Measurements from ENCODE around the gene EIF3J.
A peak's percentile ranks its signal among the peaks of the same experiment; 100 is the strongest.
"Not testable (repeated sequence)": the region's sequence is repeated elsewhere in the genome, so short reads cannot be mapped to it uniquely, and the experiment has no call there.

Gene EIF3J, protein sequence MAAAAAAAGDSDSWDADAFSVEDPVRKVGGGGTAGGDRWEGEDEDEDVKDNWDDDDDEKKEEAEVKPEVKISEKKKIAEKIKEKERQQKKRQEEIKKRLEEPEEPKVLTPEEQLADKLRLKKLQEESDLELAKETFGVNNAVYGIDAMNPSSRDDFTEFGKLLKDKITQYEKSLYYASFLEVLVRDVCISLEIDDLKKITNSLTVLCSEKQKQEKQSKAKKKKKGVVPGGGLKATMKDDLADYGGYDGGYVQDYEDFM

DNA sequence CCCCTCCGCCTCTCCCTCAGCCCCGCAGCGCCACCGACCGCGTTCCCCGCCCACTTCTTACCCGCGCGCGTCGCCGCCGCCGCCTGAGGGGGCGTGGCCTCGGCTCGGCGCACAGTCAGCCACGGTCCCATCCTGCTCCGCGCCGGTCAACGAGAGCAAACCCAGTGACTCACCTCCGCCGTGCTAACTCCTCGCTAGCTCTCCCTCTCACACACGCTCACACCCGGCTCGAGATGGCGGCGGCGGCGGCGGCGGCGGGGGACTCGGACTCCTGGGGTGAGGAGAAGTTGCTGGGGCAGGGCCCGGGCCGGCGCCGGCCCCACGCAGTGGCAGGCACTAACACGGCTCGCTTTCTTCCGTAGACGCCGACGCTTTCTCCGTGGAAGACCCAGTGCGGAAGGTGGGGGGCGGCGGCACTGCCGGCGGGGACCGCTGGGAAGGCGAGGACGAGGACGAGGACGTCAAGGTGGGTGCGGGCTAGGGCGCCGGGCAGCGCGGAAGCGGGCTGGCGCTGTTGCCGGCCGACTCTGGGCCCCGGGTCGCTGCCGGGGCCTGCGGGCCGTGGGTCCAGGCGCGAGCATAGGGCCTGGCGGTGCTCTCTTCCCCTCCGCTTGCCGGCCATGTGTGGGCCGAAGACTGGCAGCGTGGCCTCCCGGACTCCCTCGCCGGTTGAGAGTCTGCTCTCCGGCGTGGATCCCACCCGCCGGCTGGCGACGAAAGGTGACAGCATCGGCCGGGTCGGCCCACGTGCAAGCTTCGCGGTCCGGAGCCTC, at the start of gene EIF3J:
Gene EIF3J, plus strand, starts transcription at position 186 of the 773 bp plus-strand sequence. Its CDS starts 48 bp downstream, at position 234.
- DNase-seq (ENCODE audit: low read depth), result peak; percentile 24

- no peak for DNase-seq (ENCODE audit: low read depth)
These were observed 47.5 kb upstream of the EIF3J start for GRCh38 chr15:44489464-44489863.

- no peak for DNase-seq (ENCODE audit: low read depth)
These were observed 46.3 kb upstream of the EIF3J start for GRCh38 chr15:44490622-44491021.

GRCh38 chr15:44492040-44492439, 44.9 kb upstream of the EIF3J start:
- DNase-seq (ENCODE audit: low read depth), result no peak

GRCh38 chr15:44492672-44493071, 44.3 kb upstream of the EIF3J start:
- no peak for DNase-seq (ENCODE audit: low read depth)

DNA sequence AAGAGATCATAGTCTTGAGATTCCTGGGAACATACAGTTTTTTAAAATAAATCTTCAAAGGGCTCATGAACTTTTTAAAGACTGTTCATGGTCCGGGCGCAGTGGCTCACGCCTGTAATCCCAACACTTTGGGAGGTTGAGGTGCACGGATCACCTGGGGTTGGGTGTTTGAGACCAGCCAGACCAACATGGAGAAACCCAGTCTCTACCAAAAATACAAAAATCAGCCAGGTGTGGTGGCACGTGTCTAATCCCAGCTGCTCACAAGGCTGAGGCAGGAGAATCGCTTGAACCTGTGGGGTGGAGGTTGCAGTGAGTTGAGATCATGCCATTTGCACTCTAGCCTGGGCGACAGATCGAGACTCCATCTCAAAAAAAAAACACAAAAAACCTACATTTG, 41.4 kb upstream of the EIF3J start:
- no peak for DNase-seq (ENCODE audit: low read depth)

GRCh38 chr15:44500555-44500954, 36.4 kb upstream of the EIF3J start:
- no peak for DNase-seq (ENCODE audit: low read depth)

DNA sequence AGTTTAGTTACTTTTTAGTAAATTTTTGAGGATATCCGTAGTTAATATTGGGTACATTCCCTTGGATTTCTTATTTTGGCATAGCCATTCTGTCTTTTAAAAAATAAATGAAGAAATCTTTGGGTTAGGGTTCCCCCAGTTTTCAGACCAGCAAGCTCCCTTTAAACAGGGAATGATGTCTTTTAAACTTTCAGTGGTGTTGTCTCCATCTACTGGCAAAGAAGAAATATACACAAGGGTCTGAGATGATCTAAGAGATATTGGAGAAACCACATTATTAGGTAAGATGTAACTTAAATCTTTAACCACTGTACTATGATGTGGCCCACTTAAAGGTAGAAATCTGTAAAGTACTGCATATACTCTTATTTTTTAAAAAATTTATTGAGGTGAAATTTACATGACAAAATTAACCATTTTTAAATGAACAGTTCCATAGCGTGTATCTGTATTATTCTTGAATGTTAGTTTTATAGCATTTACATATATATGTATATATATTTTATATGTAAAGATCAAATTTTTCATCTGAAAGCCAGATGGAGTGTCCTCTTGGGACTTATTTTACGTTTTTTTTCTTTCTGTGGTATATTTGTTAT, 35.1 kb upstream of the EIF3J start:
- DNase-seq (ENCODE audit: low read depth), result no peak

DNA sequence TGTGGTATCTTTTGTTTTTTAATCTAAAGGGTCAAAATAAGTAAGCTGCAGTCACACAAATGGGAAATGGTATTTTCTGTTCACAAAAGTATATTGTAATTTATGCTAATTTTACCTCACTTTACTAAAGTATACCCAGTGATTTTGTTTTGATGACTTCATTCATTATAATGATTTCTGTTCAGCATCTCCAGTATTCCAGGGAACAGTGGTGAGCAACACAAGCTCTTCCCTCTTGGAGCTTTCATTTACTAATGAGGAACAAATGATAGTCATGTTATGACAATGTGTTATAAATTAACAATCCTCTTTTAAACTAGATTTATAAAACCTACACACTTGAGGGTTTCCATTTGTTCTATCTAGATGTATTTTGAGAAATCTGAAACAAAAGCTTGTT, 20.5 kb upstream of the EIF3J start:
- DNase-seq (ENCODE audit: low read depth), result no peak

DNA sequence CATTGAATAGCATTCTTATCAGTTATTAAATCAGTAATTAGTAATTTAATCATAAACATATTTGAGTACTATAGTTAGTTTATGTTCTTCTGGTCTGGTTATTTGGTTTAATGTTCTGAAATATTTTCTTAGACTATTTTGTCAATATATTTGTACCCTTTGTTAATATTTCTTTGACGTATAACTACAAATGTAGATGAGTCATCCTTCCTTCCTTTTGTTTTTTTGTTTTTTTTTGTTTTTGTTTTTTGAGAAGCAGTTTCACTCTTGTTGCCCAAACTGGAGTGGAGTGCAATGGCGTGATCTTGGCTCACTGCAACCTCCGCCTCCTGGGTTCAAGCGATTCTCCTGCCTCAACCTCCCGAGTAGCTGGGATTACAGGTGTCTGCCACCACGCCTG, 17.4 kb upstream of the EIF3J start:
- DNase-seq (ENCODE audit: low read depth), result no peak

- DNase-seq (ENCODE audit: low read depth), result no peak
These were observed 11.9 kb upstream of the EIF3J start for GRCh38 chr15:44525018-44525417.

GRCh38 chr15:44527241-44527640, 9.7 kb upstream of the EIF3J start:
- no peak for DNase-seq (ENCODE audit: low read depth)

DNA sequence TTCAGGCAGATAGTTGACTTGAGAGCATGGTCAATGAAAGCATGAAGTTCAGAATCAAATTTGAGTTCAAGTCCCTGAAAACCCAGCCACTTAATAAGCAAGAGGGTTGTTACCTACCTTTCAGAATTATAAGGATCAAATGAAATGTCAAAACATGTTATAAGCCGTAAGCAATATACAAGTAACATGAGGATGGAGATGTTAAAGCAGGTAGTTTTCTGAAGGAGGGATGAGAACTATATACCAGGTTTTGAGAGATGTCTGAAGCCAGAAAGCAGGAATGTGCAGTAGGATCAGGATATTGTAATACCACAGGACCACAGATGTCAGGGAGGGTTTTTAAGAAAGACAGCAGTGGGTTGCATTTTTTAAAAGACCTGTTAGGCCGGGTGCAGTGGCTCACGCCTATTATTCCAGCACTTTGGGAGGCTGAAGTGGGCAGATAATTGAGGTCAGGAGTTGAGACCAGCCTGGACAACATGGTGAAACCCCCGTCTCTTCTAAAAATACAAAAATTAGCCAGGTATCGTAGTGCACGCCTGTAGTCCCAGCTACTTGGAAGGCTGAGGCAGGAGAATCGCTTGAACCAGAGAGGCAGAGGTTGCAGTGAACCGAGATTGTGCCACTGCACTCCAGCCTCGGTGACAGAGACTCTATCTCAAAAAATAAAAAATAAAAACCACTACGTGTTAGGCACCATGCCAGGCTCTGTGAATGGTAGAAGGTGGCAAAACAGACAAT, 6.9 kb upstream of the EIF3J start:
- DNase-seq (ENCODE audit: low read depth), result no peak

GRCh38 chr15:44530653-44531052, 6.3 kb upstream of the EIF3J start:
- no peak for DNase-seq (ENCODE audit: low read depth)

GRCh38 chr15:44532275-44532674, 4.7 kb upstream of the EIF3J start:
- DNase-seq (ENCODE audit: low read depth), result not testable (repeated sequence)

DNA sequence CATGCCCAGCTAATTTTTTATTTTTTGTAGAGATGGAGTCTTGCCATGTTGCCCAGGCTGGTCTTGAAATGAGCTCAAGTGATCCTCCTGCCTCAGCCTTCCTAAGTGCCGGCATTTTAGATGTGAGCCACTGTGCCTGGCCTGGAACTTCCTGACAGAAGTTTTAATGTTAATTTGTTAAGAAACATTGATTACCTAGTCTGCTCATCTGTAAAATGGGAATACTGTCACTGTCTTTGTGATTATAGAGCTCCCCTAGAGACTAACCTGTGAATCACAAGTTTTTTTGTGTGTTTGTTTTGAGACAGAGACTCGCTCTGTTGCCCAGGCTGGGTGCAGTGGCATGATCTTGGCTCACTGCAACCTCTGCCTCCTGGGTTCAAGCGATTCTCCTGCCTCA, 4.3 kb upstream of the EIF3J start:
- DNase-seq (ENCODE audit: low read depth), result no peak

DNA sequence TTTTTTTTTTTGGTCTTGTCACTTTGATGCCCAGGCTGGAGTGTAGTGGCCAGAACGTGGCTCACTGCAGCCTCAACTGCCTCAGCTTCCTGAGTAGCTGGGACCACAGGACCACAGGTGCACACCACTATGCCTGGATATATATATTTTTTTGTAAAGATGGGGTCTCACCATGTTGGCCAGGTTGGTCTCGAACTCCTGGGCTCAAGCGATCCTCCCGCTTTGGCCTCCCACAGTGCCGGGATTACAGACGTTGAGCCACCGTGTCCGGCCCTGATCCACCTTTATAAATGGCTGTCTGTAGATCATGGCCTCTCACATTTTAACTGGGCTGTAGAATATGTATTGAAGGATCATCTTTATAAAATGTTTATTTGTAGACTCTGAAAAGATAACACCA, 1.9 kb upstream of the EIF3J start:
- no peak for DNase-seq (ENCODE audit: low read depth)

- DNase-seq (ENCODE audit: low read depth), result no peak
These were observed 1.2 kb upstream of the EIF3J start for GRCh38 chr15:44535523-44536301.

GRCh38 chr15:44536302-44536961, 515 bp upstream of the EIF3J start:
- DNase-seq (ENCODE audit: low read depth), result peak; percentile 76

GRCh38 chr15:44537735-44538240, 841 bp downstream of the EIF3J start:
- DNase-seq (ENCODE audit: low read depth), result no peak

Measured in CMK (cell line).